DND-41 (cell line): ENCODE results near the gene PAQR4.
A peak's percentile ranks its signal among the peaks of the same experiment; 100 is the strongest.

Source experiments
- CTCF ChIP-seq: IDR thresholded peaks from 2 replicates; pipeline ENCODE4 v1.5.1; 2012; ENCODE audit warnings: borderline replicate concordance, low read length, moderate library complexity, mild to moderate bottlenecking; ENCODE audit not compliant: poor library complexity, severe bottlenecking; ENCODE audit errors: extremely low read depth
- EZH2 ChIP-seq: IDR thresholded peaks from 3 replicates; pipeline ENCODE4 v1.6.1; 2012; ENCODE audit warnings: borderline replicate concordance, low read depth, mild to moderate bottlenecking, moderate library complexity, low read length, inconsistent platforms; ENCODE audit not compliant: severe bottlenecking

GRCh38 chr16:3003582-3004270, 34.6 kb downstream of the PAQR4 start:
- TF ChIP-seq CTCF (peak; percentile 75), EZH2 (no peak)
